HCT116 (cell line): ENCODE data around the gene MED19. TPM values are rescaled to one million over a fixed set of nuclear protein-coding genes. Genes with fewer than 3 reads are reported as not detected.

ENCODE experiments used
- ATAC-seq: fragments of 200-7000 bp; cut with Tn5 transposase; 2 replicates; pipeline ENCODE4 v1.9.1; 2020; ENCODE audit warnings: mild to moderate bottlenecking, moderate library complexity
- BruUV-seq: library from RNA; stranded (reverse); fragments of 400-500 nt; replicated peaks from 2 replicates; lab custom pipeline; 2021; lab: Mats Ljungman, UMichigan
- CTCF ChIA-PET: fragments of 300-600 bp; sonication (Branson Sonifier 250); formaldehyde crosslinking; loops from one replicate; lab custom pipeline; 2021; ENCODE audit warnings: antibody characterized with exemption; lab: Charles Lee
- POLR2A ChIA-PET: fragments of 300-600, 350-600 bp; sonication (Branson Sonifier 250); formaldehyde crosslinking; loops from one replicate; lab custom pipeline; 2021; ENCODE audit warnings: antibody characterized with exemption; lab: Charles Lee
- RAD21 ChIA-PET, 2 experiments: fragments of 300-600 bp; sonication (Branson Sonifier 250); formaldehyde crosslinking; loops; one replicate each; lab custom pipeline; 2023; ENCODE audit warnings: low total read pairs in 2 of 2; ENCODE audit not compliant: uncharacterized antibody in 2 of 2, unreplicated experiment in 2 of 2, low non-redundant PET in 1 of 2; lab: Charles Lee
- DNase-seq: peaks from one replicate; pipeline ENCODE4 v3.0.0-alpha.2; 2010; ENCODE audit warnings: low read depth, low spot score
- H2AFZ ChIP-seq: fragments of 200-600 bp; shearing (Covaris generic), sonication (generic); 2 replicates; pipeline ENCODE4 v1.6.1; 2017; ENCODE audit warnings: low read depth, mixed run types, mixed read lengths, antibody characterized with exemption, low read length; ENCODE audit not compliant: poor library complexity, severe bottlenecking
- H3K27ac ChIP-seq: 2 replicates; pipeline ENCODE4 v1.5.1; 2012; ENCODE audit warnings: low read depth, low read length
- H3K27me3 ChIP-seq: fragments of 200-600 bp; sonication (generic); 2 replicates; pipeline ENCODE4 v1.6.1; 2016; ENCODE audit warnings: mixed run types, low read length, mixed read lengths; ENCODE audit not compliant: insufficient read depth
- H3K36me3 ChIP-seq, 2 experiments: fragments of 200-500 bp in 1 of 2; fragments of 200-600 bp in 1 of 2; sonication (Bioruptor generic) in 1 of 2; sonication (generic) in 1 of 2; 2 replicates each; pipeline versions ENCODE4 v1.5.1 to v1.6.1; 2014 to 2016; ENCODE audit warnings: low read length in 2 of 2, inconsistent platforms in 1 of 2, mixed read lengths in 1 of 2, mixed run types in 1 of 2; ENCODE audit not compliant: insufficient read depth in 2 of 2, control insufficient read depth in 1 of 2
- H3K4me1 ChIP-seq, 2 experiments: fragments of 200-600 bp in 1 of 2; sonication (generic) in 1 of 2; 2 replicates each; pipeline versions ENCODE4 v1.5.1 to v1.6.1; 2012 to 2017; ENCODE audit warnings: low read length in 2 of 2, inconsistent platforms in 1 of 2, mild to moderate bottlenecking in 1 of 2, mixed read lengths in 1 of 2, mixed run types in 1 of 2, moderate library complexity in 1 of 2; ENCODE audit not compliant: insufficient read depth in 2 of 2, control insufficient read depth in 1 of 2
- H3K4me2 ChIP-seq: fragments of 200-600 bp; sonication (generic); 2 replicates; pipeline ENCODE4 v1.6.1; 2017; ENCODE audit warnings: mixed run types, low read length, mixed read lengths
- H3K4me3 ChIP-seq, 2 experiments: fragments of 200-600 bp in 1 of 2; sonication (generic) in 1 of 2; replicated peaks in 1 of 2; 2 replicates each; pipeline ENCODE4 v1.5.1; 2011 to 2016; ENCODE audit warnings: low read length in 2 of 2, control low read depth in 1 of 2, low read depth in 1 of 2, mild to moderate bottlenecking in 1 of 2, mixed read lengths in 1 of 2, mixed run types in 1 of 2
- H3K79me2 ChIP-seq: fragments of 200-600 bp; sonication (generic); 2 replicates; pipeline ENCODE4 v1.6.1; 2017; ENCODE audit warnings: mild to moderate bottlenecking, mixed run types, low read length, moderate library complexity, mixed read lengths; ENCODE audit not compliant: insufficient read depth
- H3K9ac ChIP-seq: fragments of 200-600 bp; sonication (generic); 2 replicates; pipeline ENCODE4 v1.6.1; 2016; ENCODE audit warnings: low read length, mixed read lengths
- H3K9me2 ChIP-seq: fragments of 200-600 bp; sonication (generic), shearing (Covaris generic); 2 replicates; pipeline ENCODE4 v1.6.1; 2017; ENCODE audit warnings: mixed run types, mild to moderate bottlenecking, moderate library complexity; ENCODE audit not compliant: insufficient read depth
- H3K9me3 ChIP-seq, 2 experiments: fragments of 200-500 bp in 1 of 2; fragments of 200-600 bp in 1 of 2; sonication (Bioruptor generic) in 1 of 2; sonication (generic) in 1 of 2; 2 replicates each; pipeline ENCODE4 v1.6.1; 2014 to 2017; ENCODE audit warnings: low read length in 2 of 2, mixed read lengths in 2 of 2, inconsistent platforms in 1 of 2, low read depth in 1 of 2, mild to moderate bottlenecking in 1 of 2, mixed run types in 1 of 2, moderate library complexity in 1 of 2; ENCODE audit not compliant: control insufficient read depth in 1 of 2, insufficient read depth in 1 of 2
- H4K20me1 ChIP-seq: fragments of 200-600 bp; sonication (generic), shearing (Covaris generic); 2 replicates; pipeline ENCODE4 v1.6.1; 2017; ENCODE audit warnings: mixed run types, mild to moderate bottlenecking, moderate library complexity; ENCODE audit not compliant: insufficient read depth
- ATF3 ChIP-seq: IDR thresholded peaks from 2 replicates; pipeline ENCODE4 v1.6.1; 2012
- CBX3 ChIP-seq: IDR thresholded peaks from 2 replicates; pipeline ENCODE4 v1.6.1; 2012; ENCODE audit warnings: low read depth
- CEBPB ChIP-seq: IDR thresholded peaks from 2 replicates; pipeline ENCODE4 v1.6.1; 2012; ENCODE audit warnings: low read depth
- CTCF ChIP-seq, 3 experiments: fragments of 200-600 bp in 1 of 3; sonication (generic) in 1 of 3; IDR thresholded peaks in 2 of 3; conservative IDR thresholded peaks in 1 of 3; 2 replicates each; pipeline ENCODE4 v1.5.1; 2012 to 2017; ENCODE audit warnings: low read depth in 2 of 3, low read length in 2 of 3, antibody characterized with exemption in 1 of 3, borderline replicate concordance in 1 of 3, control low read depth in 1 of 3, mild to moderate bottlenecking in 1 of 3, mixed read lengths in 1 of 3, mixed run types in 1 of 3, moderate library complexity in 1 of 3; ENCODE audit not compliant: insufficient read depth in 1 of 3
- EGR1 ChIP-seq: IDR thresholded peaks from 2 replicates; pipeline ENCODE4 v1.6.1; 2012; ENCODE audit warnings: low read depth
- ELF1 ChIP-seq: IDR thresholded peaks from 2 replicates; pipeline ENCODE4 v1.6.1; 2012; ENCODE audit warnings: low read depth, borderline replicate concordance
- EZH2 ChIP-seq: fragments of 200-600 bp; sonication (generic); IDR thresholded peaks from 2 replicates; pipeline ENCODE4 v1.6.1; 2017; ENCODE audit warnings: antibody characterized with exemption, mixed run types
- EZH2phosphoT487 ChIP-seq: fragments of 200-600 bp; IDR thresholded peaks from 2 replicates; pipeline ENCODE4 v1.6.1; 2018; ENCODE audit warnings: antibody characterized with exemption, borderline replicate concordance
- FOSL1 ChIP-seq: IDR thresholded peaks from 2 replicates; pipeline ENCODE4 v1.6.1; 2012; ENCODE audit warnings: low read depth
- JUND ChIP-seq: IDR thresholded peaks from 2 replicates; pipeline ENCODE4 v1.6.1; 2012
- MAX ChIP-seq: IDR thresholded peaks from 2 replicates; pipeline ENCODE4 v1.6.1; 2012
- POLR2A ChIP-seq: IDR thresholded peaks from 2 replicates; pipeline ENCODE4 v1.7.0; 2011; ENCODE audit warnings: borderline replicate concordance; ENCODE audit not compliant: insufficient read depth, insufficient read length; ENCODE audit errors: extremely low read depth
- RAD21 ChIP-seq: IDR thresholded peaks from 2 replicates; pipeline ENCODE4 v1.6.1; 2012; ENCODE audit warnings: low read depth, mild to moderate bottlenecking
- SIN3A ChIP-seq: IDR thresholded peaks from 2 replicates; pipeline ENCODE4 v1.6.1; 2012; ENCODE audit warnings: low read depth
- SP1 ChIP-seq: IDR thresholded peaks from 2 replicates; pipeline ENCODE4 v1.6.1; 2012; ENCODE audit warnings: low read depth
- SRF ChIP-seq: IDR thresholded peaks from 2 replicates; pipeline ENCODE4 v1.6.1; 2012; ENCODE audit warnings: low read depth
- TCF7L2 ChIP-seq: IDR thresholded peaks from 2 replicates; pipeline ENCODE4 v1.7.0; 2011; ENCODE audit warnings: borderline replicate concordance, inconsistent platforms; ENCODE audit not compliant: insufficient read depth, insufficient read length; ENCODE audit errors: extremely low read depth
- YY1 ChIP-seq: IDR thresholded peaks from 2 replicates; pipeline ENCODE4 v1.6.1; 2011; ENCODE audit warnings: low read length, low read depth, moderate library complexity, mild to moderate bottlenecking; ENCODE audit not compliant: insufficient replicate concordance; ENCODE audit errors: extremely low read depth
- ZBTB33 ChIP-seq: IDR thresholded peaks from 2 replicates; pipeline ENCODE4 v1.6.1; 2011; ENCODE audit warnings: mild to moderate bottlenecking, low read length, moderate library complexity; ENCODE audit not compliant: insufficient replicate concordance; ENCODE audit errors: extremely low read depth
- ZFX ChIP-seq: fragments of 450-650 bp; IDR thresholded peaks from 2 replicates; pipeline ENCODE4 v1.6.1; 2017
- ZNF274 ChIP-seq: fragments of 200-500 bp; sonication (Bioruptor generic); IDR thresholded peaks from 2 replicates; pipeline ENCODE4 v1.6.1; 2014; ENCODE audit warnings: mild to moderate bottlenecking, low read depth, low read length, inconsistent platforms
- intact Hi-C: fragments of 100-400 bp; cut with micrococcal nuclease; formaldehyde crosslinking; loops from 2 replicates; pipeline ENCODE4 v1.10.0; 2022
- total RNA-seq: library from RNA; stranded (reverse); gene quantifications from one replicate; pipeline ENCODE4 v1.2.1, GENCODE V29; 2021; ENCODE audit not compliant: unreplicated experiment

MED19 gene
- total RNA-seq, 1 experiment from 2014 or later: 18.0 TPM

- H3K36me3 ChIP-seq: peaks cover 11 to 18% of the 10 kb centered on the region in 2 experiments; a peak in 3 of 4 replicates
- ChIA-PET POLR2A (no interaction called here), CTCF (interaction anchor here (1.0 to 2.7 kb wide), 2 partner anchors 13 to 164 kb away, joined by 3 to 11 read pairs; no protein-coding TSS in a partner anchor), RAD21 (no interaction called here)
- DNase-seq: peak; percentile 98
- peak within 1 kb of the TSS; percentile 82 for H3K9ac ChIP-seq
- H2AFZ ChIP-seq: peak within 1 kb of the TSS; percentile 66
- no peaks in the 10 kb centered on the region for H3K27me3 ChIP-seq
- H3K4me1 ChIP-seq: peaks cover 7 to 11% of the 10 kb centered on the region in 2 experiments; a peak in 3 of 4 replicates
- H4K20me1 ChIP-seq: no peaks in the 10 kb centered on the region
- H3K79me2 ChIP-seq: peaks cover 31% of the 10 kb centered on the region
- H3K9me3 ChIP-seq: no peaks in the 10 kb centered on the region
- peak; percentile 98 for ATAC-seq
- peak within 1 kb of the TSS; percentile 35; the same call in 1 of the 2 replicates for H3K27ac ChIP-seq
- H3K4me3 ChIP-seq: peak within 1 kb of the TSS; percentile 83 to 97
- no TSS peak for BruUV-seq
- H3K9me2 ChIP-seq: no peaks in the 10 kb centered on the region
- H3K4me2 ChIP-seq: peak within 1 kb of the TSS; percentile 96
- intact Hi-C loops: loop anchor here (1.0 kb wide), 1 partner anchor 10 kb away; no protein-coding TSS in a partner anchor
- TF ChIP-seq ELF1 (peak; percentile 92), SRF (peak; percentile 8; the same call in 1 of the 2 replicates), SIN3A (peak; percentile 94), YY1 (peak; percentile 37), TCF7L2 (peak; percentile 41), CBX3 (peak; percentile 65), RAD21 (no peak), MAX (peak; percentile 91), EGR1 (peak; percentile 99), JUND (no peak), ZBTB33 (peak; percentile 78), ZFX (no peak), SP1 (peak; percentile 88), EZH2 (no peak), EZH2phosphoT487 (no peak), CEBPB (no peak), POLR2A (no peak), CTCF (IDR thresholded peaks at IDR 0.05 in 2 of 3, conservative IDR thresholded peaks at IDR 0.05 in 1 of 3; ENCODE audit: borderline replicate concordance in 1 of 3, insufficient read depth in 1 of 3, low read depth in 2 of 3, low read length in 2 of 3) (no peak), ZNF274 (no peak), ATF3 (no peak), FOSL1 (no peak)
Measured at GRCh38 chr11:57657194-57658022, 54.6 kb downstream of the MED19 start, which contains the start of gene CLP1. Gene CLP1 (plus strand): TSS chr11:57657762. CDS start chr11:57659477, 1,715 bp downstream.
